Uterus (tissue), 2 donors: ENCODE data around the gene CCN2.
A peak's percentile ranks its signal among the peaks of the same experiment; 100 is the strongest.

Experiments used
- CTCF ChIP-seq, 4 experiments: fragments of 200-600 bp in 2 of 4; fragments of 450-650 bp in 2 of 4; sonication (generic) in 2 of 4; IDR thresholded peaks; one replicate each; pipeline ENCODE4 v1.5.1; 2016 to 2019; ENCODE audit warnings: antibody characterized with exemption in 4 of 4, mild to moderate bottlenecking in 2 of 4, moderate library complexity in 1 of 4
- POLR2A ChIP-seq, 2 donors: fragments of 450-650 bp; IDR thresholded peaks; one replicate each; pipeline ENCODE4 v1.6.1; 2016; ENCODE audit warnings: antibody characterized with exemption in 2 of 2, mild to moderate bottlenecking in 1 of 2, moderate library complexity in 1 of 2

GRCh38 chr6:131960371-131961133, 9.4 kb upstream of the CCN2 start:
- peak; percentile 5 to 33 (median 17) for TF ChIP-seq CTCF (IDR thresholded peaks at IDR 0.05)
- no peak for TF ChIP-seq POLR2A (IDR thresholded peaks at IDR 0.05)
